ENCODE results near the gene SCAND1.

GRCh38 chr20:35947489-35947888, 6.8 kb downstream of the SCAND1 start:
- TF ChIP-seq CTCF (IDR thresholded peaks at IDR 0.05 in 4 of 5, conservative IDR thresholded peaks at IDR 0.05 in 1 of 5) (peak in 1 of 5 experiments; percentile 10), POLR2A (IDR thresholded peaks at IDR 0.05) (no peak)
